Testis (tissue), 3 donors: ENCODE data around the gene CXCR2. TPM values are rescaled to one million over a fixed set of nuclear protein-coding genes. Genes with fewer than 3 reads are reported as not detected.
A peak's percentile ranks its signal among the peaks of the same experiment; 100 is the strongest.

Source experiments
- DNase-seq: peaks from one replicate; pipeline ENCODE4 v3.0.0-alpha.2; 2019
- H3K27ac ChIP-seq, 2 donors: fragments of 200-600 bp; sonication (generic); one replicate each; pipeline ENCODE4 v1.5.1; 2019
- H3K27me3 ChIP-seq: fragments of 200-600 bp; sonication (generic); one replicate; pipeline ENCODE4 v1.5.1; 2019
- H3K36me3 ChIP-seq: fragments of 200-600 bp; sonication (generic); one replicate; pipeline ENCODE4 v1.5.1; 2017; ENCODE audit warnings: low read depth; ENCODE audit errors: missing control alignments
- H3K4me1 ChIP-seq: fragments of 200-600 bp; sonication (generic); one replicate; pipeline ENCODE4 v1.5.1; 2019
- H3K4me3 ChIP-seq, 2 donors: fragments of 200-600 bp; sonication (generic); one replicate each; pipeline ENCODE4 v1.5.1; 2017 to 2019
- H3K9me3 ChIP-seq: fragments of 200-600 bp; sonication (generic); one replicate; pipeline ENCODE4 v1.5.1; 2017
- CTCF ChIP-seq, 3 experiments: fragments of 450-650 bp in 2 of 3; fragments of 200-600 bp in 1 of 3; sonication (generic) in 1 of 3; IDR thresholded peaks; one replicate each; pipeline ENCODE4 v1.5.1; 2016 to 2019; ENCODE audit warnings: antibody characterized with exemption in 3 of 3, mild to moderate bottlenecking in 2 of 3, moderate library complexity in 1 of 3
- POLR2A ChIP-seq: fragments of 450-650 bp; IDR thresholded peaks from one replicate; pipeline ENCODE4 v1.6.1; 2017; ENCODE audit warnings: antibody characterized with exemption, mild to moderate bottlenecking, moderate library complexity
- WGBS, 2 donors: methylation state at CpG; one replicate each; pipeline ENCODE4 v1.1.5; 2018; 5-methylcytosine and 5-hydroxymethylcytosine counted together
- intact Hi-C: fragments of 100-400 bp; cut with DNase I; formaldehyde crosslinking; loops from one replicate; pipeline ENCODE4 v1.15.1; 2023; ENCODE audit warnings: low total_unique reads
- polyA plus RNA-seq: library from polyadenylated mRNA; stranded (reverse); fragments of 350-450 nt; fragmentation: Illumina TruSeq; extraction: RNeasy Lipid Tissue Mini Kit (QIAGEN cat#74804); gene quantifications from one replicate; pipeline ENCODE4 v1.2.3, GENCODE V29; 2014; ENCODE audit warnings: low read depth, low replicate concordance; ENCODE audit not compliant: insufficient read depth
- total RNA-seq, 2 donors: library from RNA; depleted of rRNA; stranded (reverse); fragments of >200 nt; gene quantifications; one replicate each; pipeline ENCODE4 v1.2.3, GENCODE V29; 2016

CXCR2 gene
- total and polyA plus RNA-seq, 3 donors from 2014 or later = 0.12 to 0.45 TPM; not detected in 1

DNA sequence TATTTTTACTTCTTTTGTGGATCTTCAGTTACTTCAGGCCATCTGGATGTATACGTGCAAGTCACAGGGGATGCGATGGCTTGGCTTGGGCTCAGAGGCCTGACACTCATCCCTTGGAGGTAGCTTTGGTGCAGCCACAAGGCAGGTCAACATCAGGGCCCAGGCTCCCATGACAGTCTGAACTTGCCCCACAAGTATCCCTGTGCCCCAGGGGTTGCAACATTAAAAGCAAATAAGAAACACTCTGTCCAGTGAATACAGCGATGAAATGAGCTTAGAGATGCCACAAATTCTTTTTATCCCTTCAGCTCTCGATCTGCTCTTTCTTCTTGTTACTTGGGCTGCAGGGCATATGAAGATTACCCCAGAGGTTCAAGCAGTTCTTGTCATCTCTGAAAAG lies 54.0 kb downstream of the CXCR2 start:
- no peaks in the 10 kb centered on the region for H3K4me1 ChIP-seq
- no peaks in the 10 kb centered on the region for H3K27me3 ChIP-seq
- WGBS, 2 donors = 84 to 90% methylated on average over 4 of the region's 4 CpGs
- DNase-seq = no peak
- no peaks in the 10 kb centered on the region for H3K36me3 ChIP-seq
- H3K9me3 ChIP-seq = no peaks in the 10 kb centered on the region
- no peak for TF ChIP-seq CTCF (IDR thresholded peaks at IDR 0.05)
- TF ChIP-seq POLR2A = no peak
- intact Hi-C loops = no loop called here
- H3K4me3 ChIP-seq = no peak overlapping the region
- H3K27ac ChIP-seq = no peak overlapping the region

- Histone ChIP-seq H3K4me3 (no peak overlapping the region), H3K27me3 (no peaks in the 10 kb centered on the region), H3K4me1 (no peaks in the 10 kb centered on the region), H3K9me3 (no peaks in the 10 kb centered on the region), H3K27ac (no peak overlapping the region), H3K36me3 (no peaks in the 10 kb centered on the region)
- intact Hi-C loops = no loop called here
- no peak for TF ChIP-seq POLR2A
- TF ChIP-seq CTCF (IDR thresholded peaks at IDR 0.05) = no peak
- WGBS, 2 donors = 68 to 72% methylated on average over 9 of the region's 9 CpGs
- no peak for DNase-seq
Measured at GRCh38 chr2:218180467-218181114, 54.8 kb downstream of the CXCR2 start.

DNA sequence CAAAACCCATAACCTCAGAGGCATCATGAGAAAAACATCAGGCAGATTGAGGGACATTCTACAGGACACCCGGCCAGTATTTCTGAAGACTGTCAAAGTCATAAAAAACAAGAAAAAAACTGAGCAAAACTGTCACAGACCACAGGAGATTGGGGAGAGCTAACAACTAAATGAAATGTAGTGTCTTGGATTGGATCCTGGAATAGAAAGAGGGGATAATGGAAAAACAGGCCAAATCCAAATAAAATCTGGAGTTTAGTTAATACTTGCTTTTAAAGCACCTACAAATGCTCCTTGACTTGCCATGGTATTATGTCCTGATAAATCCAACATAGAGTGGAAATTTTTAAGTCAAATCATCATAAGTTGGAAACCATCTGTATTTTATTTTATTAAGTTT lies 58.5 kb downstream of the CXCR2 start:
- no peak for DNase-seq
- Histone ChIP-seq H3K27ac (no peak overlapping the region), H3K36me3 (no peaks in the 10 kb centered on the region), H3K9me3 (no peaks in the 10 kb centered on the region), H3K4me1 (no peaks in the 10 kb centered on the region), H3K4me3 (no peak overlapping the region), H3K27me3 (no peaks in the 10 kb centered on the region)
- intact Hi-C loops = no loop called here
- 87 to 96% methylated on average over 1 of the region's 1 CpG for WGBS, 2 donors
- TF ChIP-seq POLR2A (no peak), CTCF (IDR thresholded peaks at IDR 0.05) (no peak)

- intact Hi-C loops = no loop called here
- no peak overlapping the region for H3K4me3 ChIP-seq
- TF ChIP-seq POLR2A (no peak), CTCF (IDR thresholded peaks at IDR 0.05) (peak; percentile 69 to 84 (median 82))
- H3K27ac ChIP-seq = no peak overlapping the region
- peak; percentile 76 for DNase-seq
- no peaks in the 10 kb centered on the region for H3K27me3 ChIP-seq
- no peaks in the 10 kb centered on the region for H3K9me3 ChIP-seq
- 50 to 53% methylated on average over 8 of the region's 8 CpGs for WGBS, 2 donors
- H3K4me1 ChIP-seq = no peaks in the 10 kb centered on the region
- no peaks in the 10 kb centered on the region for H3K36me3 ChIP-seq
Measured at GRCh38 chr2:218186355-218186766, 60.5 kb downstream of the CXCR2 start.

Other genes with a start within 250 kb of the CXCR2 start
- 100 to 1,000 TPM; 227 to 256 TPM for gene TNS1, start 123.0 kb upstream of the CXCR2 start, total RNA-seq
- gene TNS1, start 123.0 kb upstream of the CXCR2 start, polyA plus RNA-seq = 75.9 TPM
- under 1 TPM; 0.37 to 0.39 TPM for gene RUFY4, start 56.8 kb upstream of the CXCR2 start, total RNA-seq
- 0.17 TPM for gene RUFY4, start 56.8 kb upstream of the CXCR2 start, polyA plus RNA-seq
- gene CXCR1, start 40.9 kb downstream of the CXCR2 start, total RNA-seq = under 1 TPM in 1 of 2 donors, not detected in 1; 0.16 TPM
- 0.61 TPM for gene CXCR1, start 40.9 kb downstream of the CXCR2 start, polyA plus RNA-seq
- 100 to 1,000 TPM; 255 to 271 TPM for gene ARPC2, start 91.2 kb downstream of the CXCR2 start, total RNA-seq
- gene ARPC2, start 91.2 kb downstream of the CXCR2 start, polyA plus RNA-seq = 338 TPM
- 1 to 10 TPM; 1.5 to 1.8 TPM for gene GPBAR1, start 135.0 kb downstream of the CXCR2 start, total RNA-seq
- gene GPBAR1, start 135.0 kb downstream of the CXCR2 start, polyA plus RNA-seq = 3.4 TPM
- 100 to 1,000 TPM; 154 to 177 TPM for gene AAMP, start 144.1 kb downstream of the CXCR2 start, total RNA-seq
- gene AAMP, start 144.1 kb downstream of the CXCR2 start, polyA plus RNA-seq = 112 TPM
- gene PNKD, start 144.5 kb downstream of the CXCR2 start, total RNA-seq = 10 to 100 TPM; 79.3 to 84.2 TPM
- 90.7 TPM for gene PNKD, start 144.5 kb downstream of the CXCR2 start, polyA plus RNA-seq
- 10 to 100 TPM; 59.9 to 81.0 TPM for gene TMBIM1, start 166.5 kb downstream of the CXCR2 start, total RNA-seq
- gene TMBIM1, start 166.5 kb downstream of the CXCR2 start, polyA plus RNA-seq = 77.6 TPM
- gene CATIP, start 230.8 kb downstream of the CXCR2 start, total RNA-seq = 1 to 10 TPM; 2.0 to 5.7 TPM
- gene CATIP, start 230.8 kb downstream of the CXCR2 start, polyA plus RNA-seq = 19.6 TPM